ENCODE results near the gene CYP2R1.

Gene CYP2R1
- 13.3 to 33.0 reads per million in 2 donors for total RNA-seq

DNA sequence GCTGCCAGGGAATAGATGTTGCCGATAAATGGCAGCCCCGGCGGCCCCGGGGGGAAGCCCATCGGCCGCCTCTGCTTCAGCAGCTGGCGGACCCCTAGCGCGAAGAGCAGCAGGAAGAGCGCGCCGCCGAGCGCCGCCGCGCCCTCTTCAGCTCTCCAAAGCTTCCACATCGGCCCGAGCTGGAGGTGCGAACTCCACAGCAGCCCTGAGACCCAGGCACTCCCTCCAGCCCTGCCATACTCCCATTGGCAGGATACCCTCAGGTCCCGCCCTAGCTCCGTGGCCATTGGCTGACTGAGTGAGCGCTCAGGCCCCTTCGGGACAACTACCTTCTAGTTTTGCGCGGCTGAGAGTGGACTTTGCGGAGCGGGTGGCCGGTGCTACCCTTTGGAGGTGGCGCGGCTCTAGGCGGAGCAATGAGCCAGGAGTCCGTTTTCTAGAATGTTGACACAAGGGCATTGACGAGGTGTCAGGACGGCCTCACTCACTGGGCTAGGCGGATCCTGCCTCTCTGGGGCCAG, at the start of gene CYP2R1:
Gene CYP2R1 (minus strand): TSS at position 196 of the 521 bp plus-strand sequence. CDS start 26 bp downstream, at position 170.
- DNase-seq = peak; percentile 81

GRCh38 chr11:14938936-14939335, 46.9 kb upstream of the CYP2R1 start:
- no peak for DNase-seq

DNA sequence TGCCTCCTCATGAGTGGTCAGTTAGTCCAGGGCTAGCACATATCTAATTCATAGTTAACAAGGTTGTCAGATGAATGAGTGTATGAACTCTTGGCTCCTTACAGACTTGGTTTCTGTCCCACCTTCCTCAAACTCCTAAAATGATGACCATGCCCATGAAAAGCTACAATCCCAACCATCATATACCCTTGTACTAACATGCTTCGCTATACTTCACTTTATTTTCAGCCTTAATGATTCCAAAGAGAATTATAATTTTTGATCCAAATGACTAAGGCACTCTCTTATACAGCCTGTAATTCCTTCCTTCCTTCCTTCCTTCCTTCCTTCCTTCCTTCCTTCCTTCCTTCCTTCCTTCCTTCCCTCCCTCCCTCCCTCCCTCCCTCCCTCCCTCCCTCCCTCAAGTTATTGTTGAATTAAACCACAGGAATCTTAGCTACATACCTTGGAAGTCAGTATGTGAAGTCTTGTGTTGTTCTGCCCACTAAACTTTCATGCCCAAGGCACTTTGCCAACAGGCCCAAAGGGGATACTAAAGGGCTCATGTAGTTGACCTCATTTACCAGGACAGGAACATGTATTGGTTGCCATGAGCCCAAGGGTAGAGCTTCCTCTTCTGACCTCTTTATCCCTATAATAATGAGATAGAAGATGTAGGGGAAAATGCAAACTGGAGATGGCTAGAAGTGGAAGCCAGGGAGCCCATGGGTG, 42.8 kb upstream of the CYP2R1 start:
- no peak for DNase-seq

- DNase-seq = no peak
Measured at GRCh38 chr11:14932447-14932846, 40.4 kb upstream of the CYP2R1 start.

DNA sequence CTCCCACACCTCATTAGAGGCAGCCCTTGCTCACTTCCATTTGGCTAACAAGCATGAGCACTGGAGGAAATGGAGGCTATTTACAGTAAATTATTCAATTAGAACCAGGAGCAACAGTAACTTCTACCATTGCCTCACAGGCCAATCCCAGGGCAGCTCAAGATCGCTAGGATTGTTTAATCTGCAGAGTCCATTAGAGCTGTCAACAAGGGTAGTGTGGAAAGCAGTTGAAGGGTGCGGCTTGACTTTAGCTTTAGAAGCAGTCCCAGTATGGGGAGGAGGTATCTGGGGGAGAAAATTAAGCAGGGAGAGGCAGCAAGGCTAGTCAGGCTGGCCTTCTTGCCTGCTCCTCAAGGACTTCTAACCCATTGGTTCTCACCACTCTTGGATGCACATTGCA, 38.3 kb upstream of the CYP2R1 start:
- DNase-seq = no peak

GRCh38 chr11:14927146-14927545, 35.1 kb upstream of the CYP2R1 start:
- no peak for DNase-seq

DNA sequence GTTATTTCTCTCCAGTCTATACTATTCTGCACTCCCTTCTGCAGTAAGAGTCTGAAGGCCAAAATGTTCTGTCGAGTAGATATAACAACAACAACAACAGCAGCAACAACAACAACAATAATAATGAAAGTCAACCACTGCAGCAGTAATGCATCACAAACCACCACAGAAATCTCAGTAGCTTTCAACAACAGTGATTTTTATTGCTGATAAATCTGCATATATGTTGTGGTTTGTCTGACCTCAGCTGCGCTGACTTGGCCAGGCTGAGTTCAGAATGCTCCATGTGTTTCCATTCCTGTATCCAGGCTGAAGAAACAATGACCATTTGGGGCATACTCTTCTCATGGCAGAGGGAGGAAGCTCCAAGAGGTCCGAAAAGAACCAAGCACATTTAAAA, 32.3 kb upstream of the CYP2R1 start:
- no peak for DNase-seq

- DNase-seq = no peak
Measured at GRCh38 chr11:14916403-14916802, 24.4 kb upstream of the CYP2R1 start.

DNA sequence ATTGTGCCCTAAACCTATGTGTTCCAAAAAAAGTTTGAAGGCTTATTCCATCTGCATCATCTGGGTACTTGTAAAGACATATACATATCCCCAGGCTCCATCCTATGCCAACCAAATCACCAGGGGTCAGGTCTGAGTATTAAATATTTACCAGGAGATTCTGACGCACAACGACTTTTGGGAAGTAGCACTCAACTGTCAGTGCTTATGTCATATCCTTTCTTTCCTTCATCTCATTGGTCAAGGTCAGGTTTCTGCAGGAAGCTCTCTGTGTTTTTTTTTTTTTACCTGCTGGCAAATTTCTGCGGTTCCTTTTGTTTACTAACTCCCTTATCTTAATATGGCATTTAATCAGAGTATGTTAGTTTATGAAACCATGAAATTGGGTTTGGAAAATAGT, 22.5 kb upstream of the CYP2R1 start:
- no peak for DNase-seq

DNA sequence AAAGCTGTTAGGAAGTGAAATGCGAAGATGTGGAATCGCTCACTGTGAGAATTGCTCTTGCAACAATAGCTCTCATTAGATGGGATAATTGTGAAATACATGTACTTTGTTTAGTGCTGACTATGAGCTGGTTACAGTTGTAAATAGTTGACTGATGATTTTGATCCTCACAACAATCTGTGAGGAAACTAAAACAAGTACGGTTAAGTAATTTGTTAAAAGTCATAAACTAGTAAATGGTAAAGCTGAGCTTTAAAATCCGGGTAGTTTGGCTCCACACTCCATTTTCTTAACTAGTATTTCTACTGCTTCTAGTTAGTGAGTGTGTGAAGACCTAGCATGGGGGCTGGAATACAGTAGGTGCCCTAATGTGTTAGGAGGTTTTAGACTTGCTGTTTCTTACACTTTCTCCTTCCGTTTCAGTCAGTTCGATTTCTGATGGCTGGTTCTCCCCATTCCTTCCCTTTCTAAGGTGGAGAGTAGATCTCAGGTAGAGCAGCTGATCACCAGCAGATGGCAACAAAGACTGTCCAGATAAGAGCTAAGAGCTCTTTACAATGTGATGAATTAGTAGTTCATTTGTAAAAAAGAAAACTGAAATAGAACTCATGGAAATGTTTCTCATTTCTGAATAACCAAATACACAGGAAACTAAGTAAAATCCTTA, 16.3 kb upstream of the CYP2R1 start:
- no peak for DNase-seq

GRCh38 chr11:14907411-14908213, 15.6 kb upstream of the CYP2R1 start:
- DNase-seq = peak; percentile 86

DNA sequence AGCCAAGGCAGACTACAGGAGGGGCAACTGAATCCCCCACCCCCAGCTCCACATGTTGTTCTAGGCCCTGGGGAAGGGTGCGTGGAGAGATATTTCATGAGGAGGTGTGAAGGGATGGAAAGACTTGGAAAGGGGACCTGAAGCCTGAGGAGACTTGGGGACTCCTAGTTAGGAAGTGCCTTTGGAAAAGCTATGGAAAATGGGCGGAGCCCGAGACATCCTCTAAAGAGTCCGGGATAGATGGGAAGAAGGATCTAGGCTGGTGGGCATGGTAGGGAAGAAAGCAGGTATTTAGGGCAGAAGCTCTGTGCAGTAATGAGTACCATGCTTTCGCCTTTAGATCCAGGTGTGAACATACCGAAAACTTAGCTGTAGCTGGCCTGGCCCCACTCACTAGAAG, 15.0 kb upstream of the CYP2R1 start:
- DNase-seq = no peak

DNA sequence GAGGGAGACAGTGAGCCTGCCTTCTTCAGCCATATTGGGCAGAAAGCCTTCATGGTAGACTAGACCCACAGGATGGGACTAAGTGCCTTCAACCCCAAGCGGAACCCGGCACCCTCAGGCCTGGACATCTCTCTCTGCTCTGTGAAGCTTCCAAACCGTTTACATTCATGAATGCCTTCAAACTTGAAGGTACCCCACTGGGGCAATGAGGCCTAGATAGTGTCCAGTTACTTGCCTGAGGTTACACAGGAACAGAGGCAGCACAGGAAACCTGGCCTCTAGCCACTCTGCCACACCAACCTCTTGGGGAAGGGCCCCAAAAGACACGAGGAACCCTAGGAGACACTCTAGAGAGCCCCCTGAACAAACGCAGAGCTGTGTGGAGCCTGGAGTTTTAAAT, 14.5 kb upstream of the CYP2R1 start:
- DNase-seq = no peak

- DNase-seq = peak; percentile 70
Measured at GRCh38 chr11:14905104-14906033, 13.3 kb upstream of the CYP2R1 start.

DNA sequence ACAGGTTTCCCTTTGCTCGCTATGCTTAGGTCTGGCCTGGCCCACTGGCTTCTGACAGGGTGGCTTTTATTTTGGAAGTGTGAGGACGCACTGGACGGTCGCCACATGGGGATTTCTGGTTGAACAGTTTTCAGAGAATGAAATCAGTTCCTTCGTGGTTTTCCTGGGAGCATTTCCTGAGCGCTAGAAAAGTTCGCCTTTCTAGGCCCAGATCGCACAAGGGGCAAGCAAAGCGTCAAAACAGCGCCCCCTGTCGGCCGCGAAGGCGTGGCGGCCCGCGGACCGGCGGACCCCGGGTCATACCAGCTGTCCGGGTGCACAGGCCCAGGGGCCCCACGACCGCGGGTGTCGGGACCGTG, 12.7 kb upstream of the CYP2R1 start:
- DNase-seq = peak; percentile 87

DNA sequence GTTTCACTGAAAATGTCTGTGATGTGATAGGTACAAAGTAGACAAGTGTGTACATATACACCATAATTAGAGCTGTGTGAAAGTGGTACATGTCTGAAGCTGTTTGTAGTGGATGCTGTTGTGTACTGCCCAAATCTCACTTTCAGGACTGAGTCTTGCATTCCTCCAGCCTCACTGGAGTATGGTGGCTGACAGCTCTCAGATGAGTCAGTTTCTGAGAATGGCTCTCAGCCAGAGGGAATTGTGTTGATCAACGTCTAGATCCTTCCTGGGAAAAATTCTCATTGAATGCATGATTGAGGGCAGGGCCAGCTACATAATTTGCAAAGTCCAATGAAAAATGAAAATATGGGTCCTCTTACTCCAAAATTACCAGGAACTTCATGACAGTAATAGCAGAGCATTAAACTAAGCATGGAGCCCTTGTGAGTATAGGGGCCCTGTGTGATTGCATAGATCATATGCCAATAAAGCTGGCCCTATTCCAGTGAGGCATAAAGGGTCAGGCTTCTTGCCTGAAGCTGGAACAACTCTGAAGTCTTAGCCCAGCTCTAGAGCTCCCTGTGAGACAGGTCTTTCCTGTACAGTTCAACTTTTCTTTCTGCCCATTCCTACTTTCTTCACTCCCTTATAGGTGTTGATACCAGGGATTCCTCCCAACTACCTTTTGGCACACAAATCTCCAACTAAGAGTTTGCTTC, 10.8 kb upstream of the CYP2R1 start:
- no peak for DNase-seq

- DNase-seq = no peak
Measured at GRCh38 chr11:14898906-14899305, 6.9 kb upstream of the CYP2R1 start.

GRCh38 chr11:14898355-14898754, 6.3 kb upstream of the CYP2R1 start:
- no peak for DNase-seq

DNA sequence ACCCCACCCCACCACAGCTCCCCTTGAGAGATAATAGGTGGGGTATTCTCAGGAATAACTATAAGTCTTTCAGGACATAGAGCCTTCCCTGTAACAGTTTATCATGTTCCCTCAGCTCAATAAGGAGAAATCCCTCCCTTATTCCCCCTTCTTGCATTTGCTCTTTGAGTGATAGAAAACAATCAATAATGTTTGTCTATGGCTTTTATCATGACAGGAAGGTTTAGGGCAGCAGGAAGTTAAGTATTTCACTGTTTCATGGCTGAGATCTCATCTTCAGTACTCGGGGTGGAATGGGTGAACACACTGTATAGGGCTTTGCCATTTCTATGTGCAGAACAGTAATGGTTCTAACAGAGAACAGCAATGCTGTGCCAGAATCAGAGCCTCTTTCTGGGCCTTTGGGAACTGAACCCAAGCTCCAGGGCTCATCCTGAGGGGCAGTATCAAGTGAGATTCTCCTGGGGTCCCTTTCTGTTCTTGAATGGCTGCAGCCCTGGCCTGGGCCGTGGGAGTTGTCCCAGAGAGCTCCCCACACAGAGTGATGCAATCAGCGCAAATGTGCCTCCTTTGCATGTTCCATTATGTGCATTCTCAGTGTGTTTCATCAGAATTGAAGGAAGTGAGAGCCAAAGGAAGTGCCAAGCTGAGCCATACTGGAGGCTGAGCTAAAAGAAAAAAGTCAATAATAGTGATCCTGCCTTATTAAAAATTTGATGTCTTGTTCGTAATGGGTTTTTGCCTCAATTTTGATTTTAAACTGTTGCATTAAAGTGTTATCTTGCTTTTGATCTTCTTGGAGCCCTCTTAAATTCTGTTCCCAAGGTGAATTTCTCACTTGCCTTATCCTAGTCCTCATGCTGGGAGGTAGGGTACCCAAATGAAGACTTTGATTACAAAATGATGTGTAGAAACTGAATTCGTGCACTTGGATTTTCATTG, 2.9 kb upstream of the CYP2R1 start:
- no peak for DNase-seq

DNA sequence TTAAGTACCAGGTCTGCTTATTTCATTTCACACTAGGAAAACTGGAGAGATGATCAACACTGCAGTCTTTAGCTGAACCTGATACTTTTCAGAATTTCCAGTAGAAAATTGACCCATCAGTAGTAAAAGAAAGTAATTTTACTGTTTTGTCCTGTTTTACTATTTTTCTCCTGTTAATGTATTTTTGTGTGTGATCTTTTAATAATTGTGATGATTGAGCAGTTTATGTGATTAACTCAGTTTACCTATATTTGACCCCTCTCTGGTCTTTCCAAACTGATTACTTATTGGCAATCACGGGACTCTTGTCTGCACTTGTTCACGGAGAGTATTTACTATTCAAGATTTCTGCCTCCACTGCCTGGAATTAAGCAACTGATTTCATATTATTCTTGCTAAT, 546 bp upstream of the CYP2R1 start:
- DNase-seq = no peak

Measured in T-helper 9 cell (primary cell).